Neural cell (in vitro differentiated cells): ENCODE results near the gene CD84.

Experiments used
- CTCF ChIP-seq: fragments of 450-650 bp; IDR thresholded peaks from 2 replicates; pipeline ENCODE4 v1.5.1; 2014; ENCODE audit warnings: antibody characterized with exemption, mild to moderate bottlenecking, moderate library complexity; ENCODE audit not compliant: poor library complexity, severe bottlenecking
- EZH2 ChIP-seq: fragments of 200-600, 300-800 bp; shearing (Covaris generic), sonication (generic); IDR thresholded peaks from 2 replicates; pipeline ENCODE4 v1.6.1; 2014; ENCODE audit warnings: antibody characterized with exemption, low read length, borderline replicate concordance, mild to moderate bottlenecking; ENCODE audit not compliant: insufficient read depth, poor library complexity, severe bottlenecking
- POLR2AphosphoS5 ChIP-seq: IDR thresholded peaks from 2 replicates; pipeline ENCODE4 v1.6.1; 2012
- SMC3 ChIP-seq: fragments of 450-650 bp; conservative IDR thresholded peaks from 2 replicates; pipeline ENCODE4 v1.6.1; 2014; ENCODE audit warnings: antibody characterized with exemption, mild to moderate bottlenecking, moderate library complexity; ENCODE audit not compliant: poor library complexity

DNA sequence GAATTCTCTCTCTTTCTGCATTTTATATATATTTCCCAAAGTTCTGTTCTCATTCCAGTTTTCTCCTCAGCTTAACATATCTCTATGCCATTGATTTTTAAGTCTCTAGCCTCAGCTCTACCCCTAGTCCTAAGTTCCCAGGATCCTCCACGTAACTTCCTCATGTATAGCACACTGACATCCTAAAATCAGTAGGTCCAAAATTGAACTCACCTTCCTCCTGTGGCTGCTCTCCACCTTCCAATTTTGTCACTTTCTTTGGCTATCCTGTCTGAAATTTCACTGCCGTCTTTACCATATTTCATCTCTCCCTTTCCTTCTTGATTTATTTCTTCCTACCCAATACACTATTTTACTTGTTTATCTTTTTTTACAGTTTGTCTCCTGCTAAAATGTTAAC lies 57.7 kb downstream of the CD84 start:
- no peak for TF ChIP-seq EZH2
- no peak for TF ChIP-seq CTCF
- TF ChIP-seq POLR2AphosphoS5 = no peak
- TF ChIP-seq SMC3 = no peak
